CD14-positive monocyte (primary cell): ENCODE data around the gene PMF1. TPM values are rescaled to one million over a fixed set of nuclear protein-coding genes. Genes with fewer than 3 reads are reported as not detected.
"Not testable (repeated sequence)": the region's sequence is repeated elsewhere in the genome, so short reads cannot be mapped to it uniquely, and the experiment has no call there.

Experiments used
- DNase-seq, 3 donors: peaks; one replicate each; pipeline ENCODE4 v3.0.0-alpha.2; 2011 to 2022
- H2AFZ ChIP-seq: 2 replicates; pipeline ENCODE4 v1.6.0; 2012; ENCODE audit warnings: mild to moderate bottlenecking, low read depth, low read length, inconsistent platforms; ENCODE audit not compliant: insufficient read depth, poor library complexity, severe bottlenecking
- H3K27ac ChIP-seq, 2 donors: 1 replicate in 1 of 2; 2 replicates in 1 of 2; pipeline ENCODE4 v1.5.1; 2012 to 2013; ENCODE audit warnings: low read length in 2 of 2, control low read depth in 1 of 2, inconsistent platforms in 1 of 2, low read depth in 1 of 2, mild to moderate bottlenecking in 1 of 2
- H3K27me3 ChIP-seq, 2 donors: one replicate each; pipeline versions ENCODE4 v1.6.0 to v1.6.1; 2011 to 2013; ENCODE audit warnings: low read length in 2 of 2; ENCODE audit not compliant: control insufficient read depth in 2 of 2, insufficient read depth in 2 of 2
- H3K36me3 ChIP-seq, 2 donors: replicated peaks in 1 of 2; 1 replicate in 1 of 2; 2 replicates in 1 of 2; pipeline versions ENCODE4 v1.5.1 to v1.6.1; 2012 to 2013; ENCODE audit warnings: low read length in 2 of 2, control low read depth in 1 of 2, inconsistent platforms in 1 of 2, mild to moderate bottlenecking in 1 of 2; ENCODE audit not compliant: insufficient read depth in 2 of 2, control insufficient read depth in 1 of 2
- H3K4me1 ChIP-seq, 2 donors: 1 replicate in 1 of 2; 2 replicates in 1 of 2; pipeline versions ENCODE4 v1.5.1 to v1.6.1; 2012 to 2013; ENCODE audit warnings: low read length in 2 of 2, control low read depth in 1 of 2, inconsistent platforms in 1 of 2, mild to moderate bottlenecking in 1 of 2, moderate library complexity in 1 of 2; ENCODE audit not compliant: insufficient read depth in 2 of 2, control insufficient read depth in 1 of 2
- H3K4me2 ChIP-seq: replicated peaks from 2 replicates; pipeline ENCODE3; 2012; ENCODE audit warnings: low read length, moderate library complexity, mild to moderate bottlenecking; ENCODE audit not compliant: poor library complexity, severe bottlenecking; ENCODE audit errors: extremely low read depth
- H3K4me3 ChIP-seq, 3 experiments: fragments of 200-600 bp in 1 of 3; sonication (generic) in 1 of 3; replicated peaks in 1 of 3; 1 replicate in 2 of 3; 2 replicates in 1 of 3; pipeline ENCODE4 v1.5.1; 2011 to 2013; ENCODE audit warnings: low read length in 3 of 3, mild to moderate bottlenecking in 3 of 3, control low read depth in 2 of 3, low read depth in 2 of 3, inconsistent platforms in 1 of 3, moderate library complexity in 1 of 3
- H3K79me2 ChIP-seq: 2 replicates; pipeline ENCODE4 v1.6.0; 2012; ENCODE audit warnings: mild to moderate bottlenecking, control low read depth, inconsistent platforms, low read length, moderate library complexity; ENCODE audit not compliant: insufficient read depth
- H3K9ac ChIP-seq: 2 replicates; pipeline ENCODE4 v1.6.0; 2017; ENCODE audit warnings: low read length, mild to moderate bottlenecking; ENCODE audit not compliant: insufficient read depth, poor library complexity, severe bottlenecking
- H3K9me3 ChIP-seq, 2 donors: replicated peaks in 1 of 2; 1 replicate in 1 of 2; 2 replicates in 1 of 2; pipeline versions ENCODE4 v1.5.1 to v1.6.1; 2012 to 2013; ENCODE audit warnings: low read length in 2 of 2, control low read depth in 1 of 2; ENCODE audit not compliant: control insufficient read depth in 1 of 2, insufficient read depth in 1 of 2
- H4K20me1 ChIP-seq: 2 replicates; pipeline ENCODE4 v1.6.0; 2012; ENCODE audit warnings: mild to moderate bottlenecking, low read length, control low read depth, moderate library complexity; ENCODE audit not compliant: insufficient read depth
- H3K27ac Mint-ChIP-seq, 7 donors: one replicate each; pipeline ENCODE4 v1.8.0; 2020; ENCODE audit warnings: mild to moderate bottlenecking in 7 of 7, mixed read lengths in 7 of 7, moderate library complexity in 6 of 7, inconsistent platforms in 2 of 7
- H3K27me3 Mint-ChIP-seq, 3 donors: one replicate each; pipeline ENCODE4 v1.8.0; 2021 to 2022; ENCODE audit warnings: low read depth in 3 of 3, mild to moderate bottlenecking in 3 of 3, mixed read lengths in 3 of 3, moderate library complexity in 3 of 3, inconsistent platforms in 1 of 3
- H3K36me3 Mint-ChIP-seq, 2 donors: one replicate each; pipeline ENCODE4 v1.8.0; 2020; ENCODE audit warnings: mixed read lengths in 2 of 2, inconsistent platforms in 1 of 2, mild to moderate bottlenecking in 1 of 2
- H3K4me1 Mint-ChIP-seq: one replicate; pipeline ENCODE4 v1.8.0; 2020; ENCODE audit warnings: mild to moderate bottlenecking, mixed read lengths
- H3K4me3 Mint-ChIP-seq, 2 donors: one replicate each; pipeline ENCODE4 v1.8.0; 2020; ENCODE audit warnings: mild to moderate bottlenecking in 2 of 2, mixed read lengths in 2 of 2, moderate library complexity in 1 of 2
- H3K9me3 Mint-ChIP-seq, 7 donors: one replicate each; pipeline ENCODE4 v1.8.0; 2020 to 2022; ENCODE audit warnings: mixed read lengths in 7 of 7, mild to moderate bottlenecking in 6 of 7, moderate library complexity in 6 of 7, inconsistent platforms in 2 of 7
- CTCF ChIP-seq: fragments of 200-600 bp; IDR thresholded peaks from one replicate; pipeline ENCODE4 v1.8.0; 2022; ENCODE audit warnings: antibody characterized with exemption, mild to moderate bottlenecking
- WGBS: methylation state at CpG from one replicate; pipeline ENCODE4 v1.1.5; 2013; ENCODE audit warnings: missing lambda C conversion rate; ENCODE audit not compliant: insufficient coverage; 5-methylcytosine and 5-hydroxymethylcytosine counted together
- intact Hi-C, 2 donors: fragments of 100-400 bp; cut with micrococcal nuclease; formaldehyde crosslinking; loops; one replicate each; pipeline versions ENCODE4 v1.15.0 to v1.15.1; 2023
- polyA plus RNA-seq, 3 donors: library from polyadenylated mRNA; depleted of rRNA in 1 of 3; unstranded in 2 of 3; stranded (reverse) in 1 of 3; fragments of 300-500 nt in 2 of 3; fragments of >200 nt in 1 of 3; fragmentation: Illumina TruSeq in 2 of 3; gene quantifications; 1 replicate in 2 of 3; 2 replicates in 1 of 3; pipeline ENCODE4 v1.2.3, GENCODE V29; 2012 to 2021

The PMF1 gene
- polyA plus RNA-seq, 3 donors: 83.7 to 90.4 (median 86.1) TPM

DNA sequence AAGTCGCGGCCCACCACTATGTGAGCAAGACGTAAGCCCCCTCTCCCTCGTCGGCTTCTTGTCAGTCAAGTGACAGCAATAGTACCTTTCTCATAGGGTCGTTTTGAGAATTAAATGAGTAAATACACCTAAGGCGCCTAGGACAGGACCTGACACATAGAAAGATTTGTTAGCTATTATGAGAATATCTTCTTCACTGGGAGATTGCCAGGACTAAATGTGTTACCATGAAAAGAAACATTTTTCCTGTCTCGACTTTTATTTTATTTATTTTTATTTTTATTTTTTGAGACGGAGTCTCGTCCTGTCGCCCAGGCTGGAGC is 798 bp downstream of the PMF1 start:
- Mint-ChIP-seq H3K36me3 (peaks cover 33 to 54% of the 10 kb centered on the region in 2 donors), H3K9me3 (no peaks in the 10 kb centered on the region), H3K4me3 (peak overlapping the region; percentile 87 to 95), H3K4me1 (peaks cover 33% of the 10 kb centered on the region), H3K27me3 (peaks cover 0 to 2% (median 0%) of the 10 kb centered on the region in 3 donors), H3K27ac (peak overlapping the region; percentile 96 to 99 (median 98))
- DNase-seq: no peak
- Histone ChIP-seq H4K20me1 (no peaks in the 10 kb centered on the region), H3K79me2 (peaks cover 32% of the 10 kb centered on the region), H3K27me3 (no peaks in the 10 kb centered on the region), H3K4me2 (peak overlapping the region; percentile 94), H3K36me3 (peaks cover 27 to 32% of the 10 kb centered on the region in 2 donors), H3K4me3 (peak overlapping the region; percentile 69 to 87 (median 74)), H3K27ac (peak overlapping the region; percentile 90 to 97), H3K9ac (peak overlapping the region; percentile 83), H2AFZ (peak overlapping the region; percentile 80), H3K9me3 (no peaks in the 10 kb centered on the region), H3K4me1 (peaks cover 37 to 46% of the 10 kb centered on the region in 2 donors)
- intact Hi-C loops: no loop called here
- 0% methylated on average over 2 of the region's 11 CpGs for WGBS
- no peak for TF ChIP-seq CTCF

DNA sequence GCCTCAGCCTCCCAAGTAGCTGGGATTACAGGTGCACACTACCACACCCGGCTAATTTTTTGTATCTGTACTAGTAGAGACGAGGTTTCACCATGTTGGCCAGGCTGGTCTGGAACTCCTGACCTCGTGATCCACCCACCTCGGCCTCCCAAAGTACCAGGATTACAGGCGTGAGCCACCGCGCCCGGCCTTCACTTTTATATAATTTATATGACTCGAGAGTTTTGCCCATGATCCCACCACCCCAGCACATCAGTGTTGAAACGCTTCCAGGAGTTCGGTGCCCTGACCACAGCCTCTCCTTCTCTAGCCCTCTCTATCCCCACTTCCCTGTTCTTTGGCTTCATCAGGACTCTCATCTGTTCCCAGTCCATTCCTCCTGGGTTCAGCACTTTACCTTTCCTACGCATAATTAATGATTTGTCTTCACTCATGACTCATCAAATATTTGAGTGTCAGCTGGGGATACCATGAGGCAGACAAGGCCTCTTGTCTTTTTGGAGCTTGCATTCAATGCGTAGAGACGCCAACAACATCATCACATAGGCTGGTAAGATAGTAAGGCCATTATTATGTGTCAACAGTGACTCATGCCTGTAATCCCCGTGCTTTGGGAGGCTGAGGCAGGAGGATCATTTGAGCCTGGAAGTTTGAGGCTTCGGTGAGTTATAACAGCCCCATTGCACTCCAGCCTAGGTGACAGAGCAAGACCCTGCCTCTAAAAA is 1.4 kb downstream of the PMF1 start:
- Mint-ChIP-seq H3K4me1 (peaks cover 34% of the 10 kb centered on the region), H3K9me3 (no peaks in the 10 kb centered on the region), H3K4me3 (peak overlapping the region; percentile 11 to 17), H3K36me3 (peaks cover 28 to 49% of the 10 kb centered on the region in 2 donors), H3K27me3 (peaks cover 0 to 2% (median 0%) of the 10 kb centered on the region in 3 donors), H3K27ac (peak overlapping the region; percentile 69 to 99 (median 84))
- Histone ChIP-seq H3K4me1 (peaks cover 42 to 52% of the 10 kb centered on the region in 2 donors), H3K4me3 (peak overlapping the region in 1 of 3 experiments; percentile 87), H3K9me3 (no peaks in the 10 kb centered on the region), H4K20me1 (no peaks in the 10 kb centered on the region), H3K27me3 (no peaks in the 10 kb centered on the region), H3K79me2 (peaks cover 38% of the 10 kb centered on the region), H3K27ac (peak overlapping the region; percentile 90 to 97), H3K9ac (peak overlapping the region; percentile 83), H2AFZ (no peak overlapping the region), H3K4me2 (no peak overlapping the region), H3K36me3 (peaks cover 22 to 26% of the 10 kb centered on the region in 2 donors)
- no peak for TF ChIP-seq CTCF
- DNase-seq: peak in 1 of 3 donors; percentile 38
- intact Hi-C loops: no loop called here
- 71% methylated on average over 10 of the region's 16 CpGs for whole genome bisulfite sequencing

DNA sequence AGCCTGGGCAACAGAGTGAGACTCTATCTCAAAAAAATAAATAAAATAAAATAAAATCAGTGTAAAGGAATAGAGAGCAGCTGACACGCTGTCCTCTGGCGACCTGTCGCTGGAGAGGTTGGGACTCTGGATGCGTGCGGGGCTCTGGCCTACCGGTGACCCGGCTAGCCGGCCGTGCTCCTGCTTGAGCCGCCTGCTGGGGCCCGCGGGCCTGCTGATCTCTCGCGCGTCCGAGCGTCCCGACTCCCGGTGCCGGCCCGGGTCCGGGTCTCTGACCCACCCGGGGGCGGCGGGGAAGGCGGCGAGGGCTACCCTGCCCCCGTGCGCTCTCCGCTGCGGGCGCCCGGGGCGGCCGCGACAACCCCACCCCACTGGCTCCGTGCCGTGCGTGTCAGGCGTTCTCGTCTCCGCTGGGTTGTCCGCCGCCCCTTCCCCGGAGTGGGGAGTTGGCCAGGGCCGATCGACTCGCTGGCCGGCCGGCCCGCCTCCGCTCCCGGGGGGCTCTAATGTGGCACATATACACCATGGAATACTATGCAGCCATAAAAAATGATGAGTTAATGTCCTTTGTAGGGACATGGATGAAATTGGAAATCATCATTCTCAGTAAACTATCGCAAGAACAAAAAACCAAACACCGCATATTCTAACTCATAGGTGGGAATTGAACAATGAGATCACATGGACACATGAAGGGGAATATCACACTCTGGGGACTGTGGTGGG is 3.7 kb downstream of the PMF1 start:
- H3K27me3 Mint-ChIP-seq, H3K27ac ChIP-seq, H4K20me1 ChIP-seq, H3K9me3 ChIP-seq, H3K27me3 ChIP-seq, DNase-seq, intact Hi-C loops, H3K4me3 ChIP-seq, H3K4me2 ChIP-seq, H3K9ac ChIP-seq, H3K4me3 Mint-ChIP-seq, H2AFZ ChIP-seq, H3K9me3 Mint-ChIP-seq: not testable (repeated sequence)
- Mint-ChIP-seq H3K27ac (peak overlapping the region in 4 of 7 donors; percentile 24 to 83 (median 60)), H3K4me1 (peaks cover 37% of the 10 kb centered on the region), H3K36me3 (peaks cover 25 to 48% of the 10 kb centered on the region in 2 donors)
- 98% methylated on average over 42 of the region's 55 CpGs for WGBS
- Histone ChIP-seq H3K79me2 (peaks cover 53% of the 10 kb centered on the region), H3K4me1 (peaks cover 44 to 55% of the 10 kb centered on the region in 2 donors), H3K36me3 (peaks cover 13 to 16% of the 10 kb centered on the region in 2 donors)
